ENCODE results near the gene CCL1.

Gene CCL1

DNA sequence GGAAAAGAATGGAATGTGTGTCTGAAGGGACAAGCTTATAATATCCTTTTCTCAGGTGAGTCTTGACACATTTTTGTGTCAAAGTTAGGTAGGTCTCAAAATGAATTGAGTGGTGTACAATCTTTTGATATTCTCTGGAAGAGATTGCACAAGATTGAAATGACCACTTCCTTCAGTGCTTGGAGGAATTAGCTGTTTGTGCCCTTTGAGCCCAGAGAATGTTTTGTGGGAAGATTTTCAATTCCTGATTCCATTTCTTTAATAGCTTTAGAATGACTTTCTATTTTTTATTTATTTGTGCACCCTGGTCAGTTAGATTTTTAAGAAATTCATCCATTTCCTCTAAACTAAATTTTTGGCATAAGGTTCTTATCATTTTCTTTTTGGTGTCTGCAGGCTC lies 8.4 kb downstream of the CCL1 start:
- no peak for DNase-seq (ENCODE audit: low read depth)
- TF ChIP-seq, protein P1, sequence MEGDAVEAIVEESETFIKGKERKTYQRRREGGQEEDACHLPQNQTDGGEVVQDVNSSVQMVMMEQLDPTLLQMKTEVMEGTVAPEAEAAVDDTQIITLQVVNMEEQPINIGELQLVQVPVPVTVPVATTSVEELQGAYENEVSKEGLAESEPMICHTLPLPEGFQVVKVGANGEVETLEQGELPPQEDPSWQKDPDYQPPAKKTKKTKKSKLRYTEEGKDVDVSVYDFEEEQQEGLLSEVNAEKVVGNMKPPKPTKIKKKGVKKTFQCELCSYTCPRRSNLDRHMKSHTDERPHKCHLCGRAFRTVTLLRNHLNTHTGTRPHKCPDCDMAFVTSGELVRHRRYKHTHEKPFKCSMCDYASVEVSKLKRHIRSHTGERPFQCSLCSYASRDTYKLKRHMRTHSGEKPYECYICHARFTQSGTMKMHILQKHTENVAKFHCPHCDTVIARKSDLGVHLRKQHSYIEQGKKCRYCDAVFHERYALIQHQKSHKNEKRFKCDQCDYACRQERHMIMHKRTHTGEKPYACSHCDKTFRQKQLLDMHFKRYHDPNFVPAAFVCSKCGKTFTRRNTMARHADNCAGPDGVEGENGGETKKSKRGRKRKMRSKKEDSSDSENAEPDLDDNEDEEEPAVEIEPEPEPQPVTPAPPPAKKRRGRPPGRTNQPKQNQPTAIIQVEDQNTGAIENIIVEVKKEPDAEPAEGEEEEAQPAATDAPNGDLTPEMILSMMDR (IDR thresholded peaks at IDR 0.05; ENCODE audit: insufficient read depth, low read depth, low read length, missing control alignments): no peak
- H3K4me3 ChIP-seq (ENCODE audit: low read length): no peak overlapping the region

DNA sequence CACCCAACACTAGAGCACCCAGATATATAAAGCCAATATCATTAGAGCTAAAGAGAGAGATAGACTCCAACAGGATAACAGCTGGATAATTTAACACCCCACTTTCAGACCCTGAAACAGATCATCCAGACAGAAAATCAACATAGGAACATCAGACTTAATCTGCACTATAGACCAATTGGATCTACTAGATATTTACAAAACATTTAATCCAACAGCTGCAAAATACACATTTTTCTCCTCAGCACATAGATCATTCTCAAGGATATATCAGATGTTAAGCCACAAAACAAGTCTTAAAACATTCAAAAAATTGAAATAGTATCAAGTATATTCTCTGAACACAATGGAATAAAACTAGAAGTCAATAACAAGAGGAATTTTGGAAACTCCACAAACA lies 10.8 kb downstream of the CCL1 start:
- TF ChIP-seq, protein P1 (IDR thresholded peaks at IDR 0.05; ENCODE audit: insufficient read depth, low read depth, low read length, missing control alignments): no peak
- no peak overlapping the region for H3K4me3 ChIP-seq (ENCODE audit: low read length)
- DNase-seq (ENCODE audit: low read depth): no peak

DNA sequence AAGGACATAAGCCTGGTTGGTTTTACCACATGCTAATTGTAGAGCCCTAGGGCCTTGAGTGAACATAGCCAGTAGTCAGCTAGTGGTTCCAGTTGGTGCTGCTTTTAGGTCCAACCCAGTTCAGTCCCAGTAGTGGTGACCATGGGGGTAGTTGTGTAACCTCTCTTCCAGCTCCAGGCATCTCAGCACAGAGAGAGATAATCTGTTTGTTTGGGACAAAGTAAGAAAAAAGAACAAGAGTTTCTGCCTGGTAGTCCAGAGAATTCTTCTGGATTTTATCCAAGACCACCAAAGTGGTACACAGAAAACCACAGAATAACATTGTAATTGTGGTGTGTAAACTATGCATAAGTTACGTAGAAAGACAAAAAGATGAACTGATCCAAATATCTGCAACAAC lies 11.9 kb downstream of the CCL1 start:
- TF ChIP-seq, protein P1 (IDR thresholded peaks at IDR 0.05; ENCODE audit: insufficient read depth, low read depth, low read length, missing control alignments): no peak
- H3K4me3 ChIP-seq (ENCODE audit: low read length): no peak overlapping the region
- no peak for DNase-seq (ENCODE audit: low read depth)

DNA sequence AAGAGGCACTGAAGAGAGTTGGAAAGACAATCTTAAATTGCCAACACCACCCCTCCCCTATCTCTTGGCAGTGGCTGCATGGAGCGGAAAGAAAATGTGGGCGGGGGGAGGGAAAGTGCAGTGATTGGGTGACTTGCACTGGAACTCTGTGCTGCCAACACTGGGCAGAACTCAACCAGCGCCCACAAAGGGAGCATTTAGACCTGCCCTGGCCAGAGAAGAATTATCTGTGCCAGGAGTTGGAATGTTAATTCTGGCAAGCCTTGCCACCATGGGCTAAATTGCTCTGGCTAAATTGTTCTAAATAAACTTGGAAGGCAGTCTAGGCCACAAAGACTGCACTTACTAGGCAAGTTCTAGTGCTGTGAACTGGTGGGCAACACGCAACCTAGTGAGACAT lies 13.3 kb downstream of the CCL1 start:
- no peak for DNase-seq (ENCODE audit: low read depth)
- TF ChIP-seq, protein P1 (IDR thresholded peaks at IDR 0.05; ENCODE audit: insufficient read depth, low read depth, low read length, missing control alignments): no peak
- H3K4me3 ChIP-seq (ENCODE audit: low read length): no peak overlapping the region

DNA sequence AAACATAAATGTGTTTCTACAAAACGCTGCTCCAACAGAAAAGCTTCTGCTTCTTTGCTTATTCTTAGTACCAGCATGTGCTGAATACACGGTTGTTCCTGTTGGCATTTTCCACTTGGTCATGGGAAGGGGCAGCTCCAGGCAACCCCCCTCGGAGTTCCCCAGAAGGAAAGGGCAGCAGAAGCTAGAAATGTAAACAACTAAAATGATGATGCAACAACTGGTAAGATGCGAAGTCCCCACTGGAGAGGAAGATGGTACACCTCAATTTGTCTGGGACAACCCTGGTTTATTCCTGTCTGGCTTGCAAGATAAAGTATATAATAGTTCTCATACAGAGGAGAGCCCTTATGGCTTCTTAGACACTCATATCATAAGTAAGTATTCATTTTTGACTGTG lies 16.0 kb downstream of the CCL1 start:
- TF ChIP-seq, protein P1 (IDR thresholded peaks at IDR 0.05; ENCODE audit: insufficient read depth, low read depth, low read length, missing control alignments): no peak
- DNase-seq (ENCODE audit: low read depth): no peak
- H3K4me3 ChIP-seq (ENCODE audit: low read length): no peak overlapping the region

DNA sequence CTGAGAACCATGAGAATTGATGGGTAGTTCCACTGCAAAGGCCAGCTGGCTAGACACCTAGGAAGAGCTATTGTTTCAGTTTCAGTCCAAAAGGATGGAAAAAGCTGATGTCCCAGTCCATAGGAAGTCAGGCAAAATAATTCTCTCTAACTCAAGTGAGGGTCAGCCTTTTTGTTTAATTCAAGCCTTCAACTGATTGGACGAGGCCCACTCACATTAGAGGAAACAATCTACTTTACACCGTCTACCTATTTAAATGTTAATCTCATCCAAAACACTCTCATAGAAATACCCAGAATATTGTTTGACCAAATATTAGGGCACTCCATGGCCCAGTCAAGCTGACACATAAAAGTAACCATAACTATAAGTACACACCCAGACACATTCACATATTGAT lies 21.1 kb downstream of the CCL1 start:
- TF ChIP-seq, protein P1 (IDR thresholded peaks at IDR 0.05; ENCODE audit: insufficient read depth, low read depth, low read length, missing control alignments): no peak
- DNase-seq (ENCODE audit: low read depth): no peak
- H3K4me3 ChIP-seq (ENCODE audit: low read length): no peak overlapping the region

DNA sequence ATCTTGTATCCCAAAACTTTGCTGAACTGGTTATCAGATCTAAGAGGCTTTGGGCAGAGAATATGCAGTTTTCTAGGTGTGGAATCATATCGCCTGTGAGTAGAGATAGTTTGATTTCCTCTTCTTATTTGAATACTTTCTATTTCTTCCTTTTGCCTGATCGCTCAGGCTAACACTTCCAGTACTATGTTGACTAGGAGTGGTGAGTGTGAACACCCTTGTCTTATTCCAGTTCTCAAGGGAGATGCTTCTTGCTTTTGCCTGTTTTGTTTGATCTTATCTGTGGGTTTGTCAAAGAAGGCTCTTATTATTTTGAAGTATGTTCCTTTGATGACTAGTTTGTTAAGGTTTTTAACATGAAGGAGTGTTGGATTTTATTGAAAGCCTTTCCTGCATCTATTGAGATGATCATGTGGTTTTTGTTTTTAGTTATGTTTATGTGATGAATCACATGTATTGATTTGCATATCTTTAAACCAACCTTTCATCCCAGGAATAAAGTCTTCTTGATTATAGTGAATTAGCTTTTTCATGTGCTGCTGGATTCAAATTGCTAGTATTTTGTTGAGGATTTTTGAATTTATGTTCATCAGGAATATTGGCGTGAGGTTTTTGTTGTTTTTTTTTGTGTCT lies 23.8 kb downstream of the CCL1 start:
- TF ChIP-seq, protein P1 (IDR thresholded peaks at IDR 0.05; ENCODE audit: insufficient read depth, low read depth, low read length, missing control alignments): no peak
- no peak for DNase-seq (ENCODE audit: low read depth)
- H3K4me3 ChIP-seq (ENCODE audit: low read length): no peak overlapping the region

All from epithelial cell of esophagus (primary cell).